ENCODE data around the gene ERC2. TPM values are rescaled to one million over a fixed set of nuclear protein-coding genes. Genes with fewer than 3 reads are reported as not detected.

Gene ERC2
- total and polyA plus RNA-seq, 7 experiments from 2014 or later: not detected

GRCh38 chr3:55621026-55621422 lies 847.2 kb downstream of the ERC2 start:
- H3K9me3 ChIP-seq (ENCODE audit: control insufficient read depth in 2 of 3, low read length in 3 of 3): no peaks in the 10 kb centered on the region
- H3K27ac ChIP-seq (ENCODE audit: low read depth, low read length): no peak overlapping the region
- H3K27ac Mint-ChIP-seq: no peak overlapping the region
- ATAC-seq: no peak
- H3K27me3 ChIP-seq (ENCODE audit: control insufficient read depth in 2 of 2, insufficient read depth in 2 of 2, low read length in 2 of 2): no peaks in the 10 kb centered on the region
- ChIA-PET POLR2A (no interaction called here), CTCF (no interaction called here)
- H3K4me1 Mint-ChIP-seq: peaks cover 0 to 5% (median 0%) of the 10 kb centered on the region in 7 donors
- no peaks in the 10 kb centered on the region for H3K36me3 Mint-ChIP-seq
- peaks cover 0 to 30% (median 12%) of the 10 kb centered on the region in 5 donors for H3K27me3 Mint-ChIP-seq
- H3K4me3 ChIP-seq (ENCODE audit: low read length): no peak overlapping the region
- no peak overlapping the region for H3K4me3 Mint-ChIP-seq
- intact Hi-C loops (cut with micrococcal nuclease): no loop called here
- DNase-seq: no peak
- H3K4me1 ChIP-seq (ENCODE audit: control insufficient read depth in 2 of 2, insufficient read depth in 2 of 2, low read length in 2 of 2): no peaks in the 10 kb centered on the region
- peaks cover 0 to 15% (median 6%) of the 10 kb centered on the region in 11 donors for H3K9me3 Mint-ChIP-seq
- H3K36me3 ChIP-seq (ENCODE audit: control insufficient read depth in 2 of 3, insufficient read depth in 3 of 3, low read length in 3 of 3): no peaks in the 10 kb centered on the region

DNA sequence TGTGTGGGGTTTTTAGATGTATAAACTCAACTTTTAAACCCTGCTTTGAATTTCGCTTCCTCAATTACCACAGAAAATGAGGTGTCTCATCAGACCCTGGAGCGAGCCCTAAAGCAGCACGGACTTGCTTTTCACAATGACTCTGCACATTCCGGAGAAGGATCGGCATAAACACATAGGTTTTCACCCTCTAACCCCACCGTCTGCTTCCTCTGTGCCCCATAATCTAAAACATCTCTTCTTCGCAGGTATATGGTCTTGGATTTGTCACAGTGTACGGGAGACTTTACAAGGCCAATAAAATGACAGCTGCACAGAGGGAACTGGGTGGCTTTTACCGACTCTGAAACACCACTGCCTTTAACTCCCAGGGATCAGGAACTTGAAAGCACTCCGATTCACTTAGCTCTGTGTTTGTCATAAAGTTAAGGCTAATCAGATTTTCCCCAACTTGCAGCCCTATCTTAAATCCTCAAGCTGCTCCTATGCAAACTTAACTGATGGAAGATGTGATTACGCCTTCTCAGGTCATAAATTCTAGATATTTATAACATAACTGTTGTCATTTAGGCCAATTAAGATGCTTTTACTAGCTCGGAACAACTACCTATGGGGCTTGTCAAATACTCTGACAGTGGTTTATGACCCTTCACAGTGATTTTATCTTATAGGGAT lies 847.8 kb downstream of the ERC2 start:
- Mint-ChIP-seq H3K27ac (no peak overlapping the region), H3K36me3 (no peaks in the 10 kb centered on the region), H3K9me3 (peaks cover 0 to 15% (median 6%) of the 10 kb centered on the region in 11 donors), H3K4me1 (peaks cover 0 to 5% (median 0%) of the 10 kb centered on the region in 7 donors), H3K4me3 (no peak overlapping the region), H3K27me3 (peaks cover 0 to 30% (median 12%) of the 10 kb centered on the region in 5 donors)
- H3K27me3 ChIP-seq (ENCODE audit: control insufficient read depth in 2 of 2, insufficient read depth in 2 of 2, low read length in 2 of 2): no peaks in the 10 kb centered on the region
- intact Hi-C loops (cut with micrococcal nuclease): no loop called here
- H3K4me1 ChIP-seq (ENCODE audit: control insufficient read depth in 2 of 2, insufficient read depth in 2 of 2, low read length in 2 of 2): no peaks in the 10 kb centered on the region
- ATAC-seq (peak; percentile 50), DNase-seq (no peak)
- H3K36me3 ChIP-seq (ENCODE audit: control insufficient read depth in 2 of 3, insufficient read depth in 3 of 3, low read length in 3 of 3): no peaks in the 10 kb centered on the region
- ChIA-PET POLR2A (no interaction called here), CTCF (no interaction called here)
- no peak overlapping the region for H3K27ac ChIP-seq (ENCODE audit: low read depth, low read length)
- no peak overlapping the region for H3K4me3 ChIP-seq (ENCODE audit: low read length)
- H3K9me3 ChIP-seq (ENCODE audit: control insufficient read depth in 2 of 3, low read length in 3 of 3): no peaks in the 10 kb centered on the region

GRCh38 chr3:55619046-55619808 lies 849.0 kb downstream of the ERC2 start:
- Histone ChIP-seq H3K27ac (ENCODE audit: low read depth, low read length) (no peak overlapping the region), H3K4me3 (ENCODE audit: low read length) (no peak overlapping the region), H3K36me3 (ENCODE audit: control insufficient read depth in 2 of 3, insufficient read depth in 3 of 3, low read length in 3 of 3) (no peaks in the 10 kb centered on the region), H3K9me3 (ENCODE audit: control insufficient read depth in 2 of 3, low read length in 3 of 3) (no peaks in the 10 kb centered on the region), H3K4me1 (ENCODE audit: control insufficient read depth in 2 of 2, insufficient read depth in 2 of 2, low read length in 2 of 2) (no peaks in the 10 kb centered on the region), H3K27me3 (ENCODE audit: control insufficient read depth in 2 of 2, insufficient read depth in 2 of 2, low read length in 2 of 2) (no peaks in the 10 kb centered on the region)
- ChIA-PET POLR2A (no interaction called here), CTCF (no interaction called here)
- peaks cover 0 to 4% (median 0%) of the 10 kb centered on the region in 7 donors for H3K4me1 Mint-ChIP-seq
- H3K4me3 Mint-ChIP-seq: no peak overlapping the region
- no peak overlapping the region for H3K27ac Mint-ChIP-seq
- no peaks in the 10 kb centered on the region for H3K36me3 Mint-ChIP-seq
- H3K27me3 Mint-ChIP-seq: peaks cover 0 to 31% (median 10%) of the 10 kb centered on the region in 5 donors
- ATAC-seq: no peak
- peaks cover 0 to 15% (median 5%) of the 10 kb centered on the region in 11 donors for H3K9me3 Mint-ChIP-seq
- DNase-seq: no peak
- intact Hi-C loops (cut with micrococcal nuclease): no loop called here

- ATAC-seq: no peak
- Mint-ChIP-seq H3K27me3 (peaks cover 0 to 20% (median 4%) of the 10 kb centered on the region in 5 donors), H3K4me3 (no peak overlapping the region), H3K9me3 (peaks cover 0 to 6% (median 0%) of the 10 kb centered on the region in 11 donors), H3K27ac (no peak overlapping the region), H3K4me1 (peaks cover 0 to 4% (median 0%) of the 10 kb centered on the region in 7 donors), H3K36me3 (no peaks in the 10 kb centered on the region)
- H3K4me1 ChIP-seq (ENCODE audit: control insufficient read depth in 2 of 2, insufficient read depth in 2 of 2, low read length in 2 of 2): no peaks in the 10 kb centered on the region
- POLR2A ChIA-PET: no interaction called here
- no peaks in the 10 kb centered on the region for H3K9me3 ChIP-seq (ENCODE audit: control insufficient read depth in 2 of 3, low read length in 3 of 3)
- no peak for DNase-seq
- no peaks in the 10 kb centered on the region for H3K27me3 ChIP-seq (ENCODE audit: control insufficient read depth in 2 of 2, insufficient read depth in 2 of 2, low read length in 2 of 2)
- CTCF ChIA-PET: no interaction called here
- intact Hi-C loops (cut with micrococcal nuclease): no loop called here
- H3K4me3 ChIP-seq (ENCODE audit: low read length): no peak overlapping the region
- H3K36me3 ChIP-seq (ENCODE audit: control insufficient read depth in 2 of 3, insufficient read depth in 3 of 3, low read length in 3 of 3): no peaks in the 10 kb centered on the region
- no peak overlapping the region for H3K27ac ChIP-seq (ENCODE audit: low read depth, low read length)
Measured at GRCh38 chr3:55617385-55617784, 850.9 kb downstream of the ERC2 start.

DNA sequence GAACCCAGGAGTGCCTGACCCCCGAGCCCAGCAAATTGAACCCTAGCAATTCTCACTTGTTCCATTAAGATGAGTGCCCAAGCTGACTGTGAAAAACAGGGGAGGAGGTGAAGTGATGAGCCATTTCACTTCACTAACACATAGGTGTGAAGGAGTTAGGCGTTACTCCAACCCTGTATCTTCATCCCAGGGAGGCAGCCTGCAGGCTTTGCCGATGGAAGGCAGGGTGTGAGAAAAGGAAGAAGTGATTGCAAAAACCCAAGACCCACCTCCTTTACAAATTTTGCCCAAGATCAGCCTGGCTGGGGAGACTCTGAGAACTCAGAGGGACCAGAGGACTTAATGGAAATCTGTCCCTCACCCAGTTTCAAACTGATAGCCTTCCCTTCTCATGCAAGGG lies 851.5 kb downstream of the ERC2 start:
- no peak overlapping the region for H3K4me3 ChIP-seq (ENCODE audit: low read length)
- no peak for ATAC-seq
- Mint-ChIP-seq H3K4me1 (peaks cover 0 to 4% (median 0%) of the 10 kb centered on the region in 7 donors), H3K27ac (no peak overlapping the region), H3K9me3 (peaks cover 0 to 6% (median 0%) of the 10 kb centered on the region in 11 donors), H3K36me3 (no peaks in the 10 kb centered on the region), H3K27me3 (peaks cover 0 to 20% (median 4%) of the 10 kb centered on the region in 5 donors), H3K4me3 (no peak overlapping the region)
- CTCF ChIA-PET: no interaction called here
- no peaks in the 10 kb centered on the region for H3K9me3 ChIP-seq (ENCODE audit: control insufficient read depth in 2 of 3, low read length in 3 of 3)
- no peak overlapping the region for H3K27ac ChIP-seq (ENCODE audit: low read depth, low read length)
- POLR2A ChIA-PET: no interaction called here
- H3K4me1 ChIP-seq (ENCODE audit: control insufficient read depth in 2 of 2, insufficient read depth in 2 of 2, low read length in 2 of 2): no peaks in the 10 kb centered on the region
- intact Hi-C loops (cut with micrococcal nuclease): no loop called here
- no peaks in the 10 kb centered on the region for H3K27me3 ChIP-seq (ENCODE audit: control insufficient read depth in 2 of 2, insufficient read depth in 2 of 2, low read length in 2 of 2)
- no peak for DNase-seq
- no peaks in the 10 kb centered on the region for H3K36me3 ChIP-seq (ENCODE audit: control insufficient read depth in 2 of 3, insufficient read depth in 3 of 3, low read length in 3 of 3)

- peaks cover 0 to 16% (median 1%) of the 10 kb centered on the region in 5 donors for H3K27me3 Mint-ChIP-seq
- H3K9me3 Mint-ChIP-seq: peaks cover 0 to 2% (median 0%) of the 10 kb centered on the region in 11 donors
- ChIA-PET CTCF (no interaction called here), POLR2A (no interaction called here)
- intact Hi-C loops (cut with micrococcal nuclease): no loop called here
- H3K4me1 Mint-ChIP-seq: peaks cover 0 to 4% (median 0%) of the 10 kb centered on the region in 7 donors
- H3K4me3 ChIP-seq (ENCODE audit: low read length): no peak overlapping the region
- H3K27ac ChIP-seq (ENCODE audit: low read depth, low read length): no peak overlapping the region
- H3K36me3 Mint-ChIP-seq: no peaks in the 10 kb centered on the region
- H3K27ac Mint-ChIP-seq: peak overlapping the region in 1 of 9 donors; percentile 75
- no peaks in the 10 kb centered on the region for H3K4me1 ChIP-seq (ENCODE audit: control insufficient read depth in 2 of 2, insufficient read depth in 2 of 2, low read length in 2 of 2)
- no peak overlapping the region for H3K4me3 Mint-ChIP-seq
- peak; percentile 42 for ATAC-seq
- no peaks in the 10 kb centered on the region for H3K36me3 ChIP-seq (ENCODE audit: control insufficient read depth in 2 of 3, insufficient read depth in 3 of 3, low read length in 3 of 3)
- DNase-seq: no peak
- no peaks in the 10 kb centered on the region for H3K9me3 ChIP-seq (ENCODE audit: control insufficient read depth in 2 of 3, low read length in 3 of 3)
- no peaks in the 10 kb centered on the region for H3K27me3 ChIP-seq (ENCODE audit: control insufficient read depth in 2 of 2, insufficient read depth in 2 of 2, low read length in 2 of 2)
Measured at GRCh38 chr3:55615694-55616295, 852.5 kb downstream of the ERC2 start.
